ENCODE results near the gene SLC37A4. TPM values are rescaled to one million over a fixed set of nuclear protein-coding genes. Genes with fewer than 3 reads are reported as not detected.
"Not testable (repeated sequence)": the region's sequence is repeated elsewhere in the genome, so short reads cannot be mapped to it uniquely, and the experiment has no call there.

Gene SLC37A4
- total RNA-seq, 1 donor from 2014 or later: 13.6 TPM

- no peaks in the 10 kb centered on the region for H3K9me3 Mint-ChIP-seq (ENCODE audit: low read depth)
- no peak overlapping the region for H3K4me3 Mint-ChIP-seq (ENCODE audit: unreplicated experiment)
- no peak for DNase-seq (ENCODE audit: low spot score)
- peaks cover 13% of the 10 kb centered on the region for H3K36me3 Mint-ChIP-seq (ENCODE audit: low read depth)
- H3K27ac Mint-ChIP-seq (ENCODE audit: unreplicated experiment): peak overlapping the region; percentile 8
- H3K27me3 Mint-ChIP-seq (ENCODE audit: low read depth): no peaks in the 10 kb centered on the region
- peaks cover 29% of the 10 kb centered on the region for H3K4me1 Mint-ChIP-seq (ENCODE audit: low read depth)
- no peak for TF ChIP-seq CTCF (IDR thresholded peaks at IDR 0.05)
Measured at GRCh38 chr11:119024430-119025098, 6.1 kb downstream of the SLC37A4 start.

DNA sequence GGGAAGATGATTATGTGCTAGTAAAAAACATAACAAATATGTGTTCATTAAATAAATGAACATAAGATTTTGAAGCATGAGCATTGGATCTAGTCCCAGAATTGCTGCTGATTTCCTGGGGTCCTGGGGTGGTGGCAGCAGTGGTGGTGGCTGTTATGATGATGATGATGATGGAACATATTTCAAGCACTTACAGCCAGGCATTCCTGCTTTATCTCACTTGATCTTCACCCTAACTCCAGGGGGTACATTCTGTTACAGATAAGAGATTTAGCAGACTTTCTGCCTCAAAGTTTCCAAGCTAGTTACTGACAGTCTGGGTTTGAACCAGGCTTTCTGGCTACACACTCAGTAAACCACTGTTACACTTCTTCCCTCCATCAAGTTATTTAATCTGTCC lies 6.9 kb downstream of the SLC37A4 start:
- peak overlapping the region; percentile 4 for H3K27ac Mint-ChIP-seq (ENCODE audit: unreplicated experiment)
- no peak for DNase-seq (ENCODE audit: low spot score)
- H3K9me3 Mint-ChIP-seq (ENCODE audit: low read depth): no peaks in the 10 kb centered on the region
- TF ChIP-seq CTCF (IDR thresholded peaks at IDR 0.05): no peak
- H3K27me3 Mint-ChIP-seq (ENCODE audit: low read depth): no peaks in the 10 kb centered on the region
- H3K4me1 Mint-ChIP-seq (ENCODE audit: low read depth): peaks cover 24% of the 10 kb centered on the region
- no peak overlapping the region for H3K4me3 Mint-ChIP-seq (ENCODE audit: unreplicated experiment)
- H3K36me3 Mint-ChIP-seq (ENCODE audit: low read depth): peaks cover 13% of the 10 kb centered on the region

DNA sequence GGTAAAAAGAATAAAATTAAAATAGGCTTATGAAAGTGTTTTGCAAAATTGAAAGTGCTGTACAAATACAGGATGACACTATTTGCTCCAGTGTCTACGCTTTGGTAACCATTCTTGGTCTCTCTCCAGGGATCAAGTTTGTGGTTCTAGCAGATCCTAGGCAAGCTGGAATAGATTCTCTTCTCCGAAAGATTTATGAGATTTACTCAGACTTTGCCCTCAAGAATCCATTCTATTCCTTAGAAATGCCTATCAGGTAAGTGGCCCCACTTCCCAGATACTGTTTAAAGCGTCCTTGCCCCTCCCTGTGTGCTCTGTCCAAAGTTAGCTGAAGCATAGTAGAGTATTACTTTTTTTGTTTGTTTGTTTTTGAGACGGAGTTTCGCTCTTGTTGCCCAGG lies 9.0 kb downstream of the SLC37A4 start:
- H3K27me3 Mint-ChIP-seq (ENCODE audit: low read depth): no peaks in the 10 kb centered on the region
- no peaks in the 10 kb centered on the region for H3K9me3 Mint-ChIP-seq (ENCODE audit: low read depth)
- H3K27ac Mint-ChIP-seq (ENCODE audit: unreplicated experiment): no peak overlapping the region
- peaks cover 14% of the 10 kb centered on the region for H3K36me3 Mint-ChIP-seq (ENCODE audit: low read depth)
- H3K4me1 Mint-ChIP-seq (ENCODE audit: low read depth): peaks cover 37% of the 10 kb centered on the region
- no peak for TF ChIP-seq CTCF (IDR thresholded peaks at IDR 0.05)
- no peak overlapping the region for H3K4me3 Mint-ChIP-seq (ENCODE audit: unreplicated experiment)
- DNase-seq (ENCODE audit: low spot score): no peak

DNA sequence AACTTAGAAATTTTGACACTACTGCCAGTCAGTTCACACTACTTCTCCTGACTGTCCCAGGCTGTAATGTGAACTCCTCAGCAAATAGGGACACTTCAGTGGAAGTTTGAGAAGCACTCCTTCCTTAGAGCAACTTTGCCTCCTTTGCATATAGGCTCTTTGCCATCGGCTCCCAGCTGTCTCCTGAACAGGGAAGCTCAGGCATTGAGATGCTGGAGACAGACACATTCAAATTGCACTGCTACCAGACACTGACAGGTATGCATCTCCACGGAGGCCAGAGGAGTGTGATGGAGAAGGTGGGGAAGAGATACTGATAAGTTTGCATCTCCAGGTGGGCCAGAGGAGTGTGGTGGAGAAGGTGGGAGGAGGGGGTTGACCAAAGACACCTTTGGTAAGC lies 10.7 kb downstream of the SLC37A4 start:
- Mint-ChIP-seq H3K4me3 (ENCODE audit: unreplicated experiment) (peak overlapping the region; percentile 95), H3K36me3 (ENCODE audit: low read depth) (peaks cover 22% of the 10 kb centered on the region), H3K27ac (ENCODE audit: unreplicated experiment) (peak overlapping the region; percentile 98), H3K4me1 (ENCODE audit: low read depth) (peaks cover 50% of the 10 kb centered on the region), H3K27me3 (ENCODE audit: low read depth) (no peaks in the 10 kb centered on the region), H3K9me3 (ENCODE audit: low read depth) (no peaks in the 10 kb centered on the region)
- no peak for TF ChIP-seq CTCF (IDR thresholded peaks at IDR 0.05)
- DNase-seq (ENCODE audit: low spot score): no peak

DNA sequence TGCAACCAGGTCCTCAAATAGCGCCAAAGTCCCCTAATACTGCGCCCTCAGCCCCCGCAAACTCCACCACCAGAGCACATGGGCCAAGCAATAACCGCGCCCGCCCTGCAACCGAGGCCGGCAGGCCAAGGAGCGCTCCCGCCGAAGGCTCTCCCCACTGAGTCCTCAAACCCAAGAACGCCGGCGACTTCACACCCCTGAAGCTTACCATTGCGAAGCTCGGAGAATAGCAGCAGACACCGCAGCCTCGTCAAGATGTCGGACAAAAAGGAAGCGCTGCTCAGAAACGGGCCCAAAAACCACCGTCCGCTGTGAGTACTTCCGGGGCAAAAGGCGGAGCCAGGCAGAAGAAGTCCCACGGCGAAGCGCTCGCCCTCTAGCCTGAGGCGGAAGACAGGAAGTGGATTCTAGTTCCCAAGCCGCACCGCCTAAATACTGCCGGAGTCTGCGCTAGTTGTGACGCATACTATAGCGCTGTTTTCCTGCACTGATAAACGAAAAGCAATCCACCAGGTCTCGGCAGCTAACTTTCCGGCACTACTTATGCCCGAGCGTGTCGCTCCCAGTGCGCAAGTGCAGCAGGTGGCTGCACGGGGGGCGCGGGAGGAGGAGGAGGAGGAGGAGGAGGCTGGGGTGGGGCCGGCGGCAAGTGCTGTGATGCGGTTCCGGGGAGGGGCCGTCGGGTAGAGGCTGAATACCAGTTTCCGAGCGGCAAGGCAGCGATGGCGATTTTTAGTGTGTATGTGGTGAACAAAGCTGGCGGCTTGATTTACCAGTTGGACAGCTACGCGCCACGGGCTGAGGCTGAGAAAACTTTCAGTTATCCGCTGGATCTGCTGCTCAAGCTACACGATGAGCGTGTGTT lies 12.4 kb downstream of the SLC37A4 start, which contains the start of the genes RPS25 and TRAPPC4:
TSS of gene RPS25 (minus strand) at position 270 of the 865 bp plus-strand sequence. CDS start at position 211, 59 bp downstream.
TSS of gene TRAPPC4 (plus strand) at position 693 of the 865 bp plus-strand sequence. CDS start at position 723, 30 bp downstream.
- H3K4me3 Mint-ChIP-seq (ENCODE audit: unreplicated experiment): peak within 1 kb of the TSS; percentile 95
- H3K27ac Mint-ChIP-seq (ENCODE audit: unreplicated experiment): peak within 1 kb of the TSS; percentile 98
- no peaks in the 10 kb centered on the region for H3K9me3 Mint-ChIP-seq (ENCODE audit: low read depth)
- TF ChIP-seq CTCF (IDR thresholded peaks at IDR 0.05): no peak
- peaks cover 23% of the 10 kb centered on the region for H3K36me3 Mint-ChIP-seq (ENCODE audit: low read depth)
- peaks cover 47% of the 10 kb centered on the region for H3K4me1 Mint-ChIP-seq (ENCODE audit: low read depth)
- no peaks in the 10 kb centered on the region for H3K27me3 Mint-ChIP-seq (ENCODE audit: low read depth)
- DNase-seq (ENCODE audit: low spot score): peak; percentile 98

- not testable (repeated sequence) for H3K27me3 Mint-ChIP-seq (ENCODE audit: low read depth); H3K9me3 Mint-ChIP-seq (ENCODE audit: low read depth); DNase-seq (ENCODE audit: low spot score)
- Mint-ChIP-seq H3K4me1 (ENCODE audit: low read depth) (peaks cover 44% of the 10 kb centered on the region), H3K4me3 (ENCODE audit: unreplicated experiment) (peak overlapping the region; percentile 95), H3K27ac (ENCODE audit: unreplicated experiment) (peak overlapping the region; percentile 98), H3K36me3 (ENCODE audit: low read depth) (peaks cover 23% of the 10 kb centered on the region)
Measured at GRCh38 chr11:119017377-119017776, 13.3 kb downstream of the SLC37A4 start.
